HG02763 (cell line): Measurements from ENCODE around the gene TCF20.

Source experiments
- ATAC-seq: cut with Tn5 transposase; IDR thresholded peaks from one replicate; pipeline ENCODE4 v1.9.1; 2021; ENCODE audit warnings: mild to moderate bottlenecking, moderate library complexity; ENCODE audit not compliant: unreplicated experiment

TCF20 gene

GRCh38 chr22:42261296-42261695 is 9.2 kb downstream of the TCF20 start:
- ATAC-seq, result no peak

GRCh38 chr22:42258126-42258525 is 12.3 kb downstream of the TCF20 start:
- no peak for ATAC-seq

- no peak for ATAC-seq
These were observed 13.1 kb downstream of the TCF20 start for GRCh38 chr22:42257386-42257785.

GRCh38 chr22:42256930-42257329 is 13.5 kb downstream of the TCF20 start:
- no peak for ATAC-seq

GRCh38 chr22:42256220-42256619 is 14.2 kb downstream of the TCF20 start:
- ATAC-seq, result no peak

- no peak for ATAC-seq
These were observed 20.6 kb downstream of the TCF20 start for GRCh38 chr22:42249831-42250230.

- no peak for ATAC-seq
These were observed 21.5 kb downstream of the TCF20 start for GRCh38 chr22:42248995-42249394.

GRCh38 chr22:42247596-42247995 is 22.9 kb downstream of the TCF20 start:
- ATAC-seq, result no peak

- ATAC-seq, result no peak
These were observed 26.7 kb downstream of the TCF20 start for GRCh38 chr22:42243802-42244060.

- ATAC-seq, result no peak
These were observed 33.6 kb downstream of the TCF20 start for GRCh38 chr22:42236848-42237247.

- ATAC-seq, result no peak
These were observed 34.2 kb downstream of the TCF20 start for GRCh38 chr22:42236268-42236667.

- ATAC-seq, result no peak
These were observed 36.6 kb downstream of the TCF20 start for GRCh38 chr22:42233879-42234278.

GRCh38 chr22:42231929-42232328 is 38.5 kb downstream of the TCF20 start:
- ATAC-seq, result no peak

GRCh38 chr22:42229455-42230149 is 40.9 kb downstream of the TCF20 start:
- ATAC-seq, result no peak

- ATAC-seq, result no peak
These were observed 42.0 kb downstream of the TCF20 start for GRCh38 chr22:42228483-42228882.

- no peak for ATAC-seq
These were observed 43.0 kb downstream of the TCF20 start for GRCh38 chr22:42227435-42227834.

GRCh38 chr22:42225841-42226240 is 44.6 kb downstream of the TCF20 start:
- no peak for ATAC-seq

- no peak for ATAC-seq
These were observed 48.3 kb downstream of the TCF20 start for GRCh38 chr22:42222140-42222539.
